Measurements from ENCODE around the gene STRN4. TPM values are rescaled to one million over a fixed set of nuclear protein-coding genes. Genes with fewer than 3 reads are reported as not detected.

Gene STRN4
- polyA plus RNA-seq, 4 donors: 78.5 to 94.7 (median 81.2) TPM

GRCh38 chr19:46726551-46726950 is 19.7 kb downstream of the STRN4 start:
- no peak for DNase-seq (ENCODE audit: low read depth in 4 of 4, low spot score in 3 of 4)

- no peak for DNase-seq (ENCODE audit: low read depth in 4 of 4, low spot score in 3 of 4)
Measured at GRCh38 chr19:46725859-46726393, 20.3 kb downstream of the STRN4 start.

GRCh38 chr19:46725036-46725820 is 21.0 kb downstream of the STRN4 start:
- no peak for DNase-seq (ENCODE audit: low read depth in 4 of 4, low spot score in 3 of 4)

- no peak for DNase-seq (ENCODE audit: low read depth in 4 of 4, low spot score in 3 of 4)
Measured at GRCh38 chr19:46724468-46724867, 21.8 kb downstream of the STRN4 start.

- no peak for DNase-seq (ENCODE audit: low read depth in 4 of 4, low spot score in 3 of 4)
Measured at GRCh38 chr19:46723471-46723870, 22.8 kb downstream of the STRN4 start.

- no peak for DNase-seq (ENCODE audit: low read depth in 4 of 4, low spot score in 3 of 4)
Measured at GRCh38 chr19:46723023-46723461, 23.2 kb downstream of the STRN4 start.

- no peak for DNase-seq (ENCODE audit: low read depth in 4 of 4, low spot score in 3 of 4)
Measured at GRCh38 chr19:46722421-46723022, 23.7 kb downstream of the STRN4 start.

GRCh38 chr19:46722004-46722380 is 24.3 kb downstream of the STRN4 start:
- no peak for DNase-seq (ENCODE audit: low read depth in 4 of 4, low spot score in 3 of 4)

GRCh38 chr19:46721269-46722003 is 24.8 kb downstream of the STRN4 start:
- DNase-seq (ENCODE audit: low read depth in 4 of 4, low spot score in 3 of 4): no peak

GRCh38 chr19:46720503-46721239 is 25.6 kb downstream of the STRN4 start:
- no peak for DNase-seq (ENCODE audit: low read depth in 4 of 4, low spot score in 3 of 4)

- no peak for DNase-seq (ENCODE audit: low read depth in 4 of 4, low spot score in 3 of 4)
Measured at GRCh38 chr19:46719629-46720502, 26.4 kb downstream of the STRN4 start.

GRCh38 chr19:46718934-46719622 is 27.2 kb downstream of the STRN4 start:
- no peak for DNase-seq (ENCODE audit: low read depth in 4 of 4, low spot score in 3 of 4)

- no peak for DNase-seq (ENCODE audit: low read depth in 4 of 4, low spot score in 3 of 4)
Measured at GRCh38 chr19:46718157-46718933, 27.9 kb downstream of the STRN4 start.

GRCh38 chr19:46717716-46718143 is 28.5 kb downstream of the STRN4 start:
- no peak for DNase-seq (ENCODE audit: low read depth in 4 of 4, low spot score in 3 of 4)

GRCh38 chr19:46717034-46717715 is 29.1 kb downstream of the STRN4 start, which contains the start of gene PRKD2:
TSS of gene PRKD2 (minus strand) at chr19:46717114. CDS start at chr19:46716370, 744 bp downstream.
- DNase-seq (ENCODE audit: low read depth in 4 of 4, low spot score in 3 of 4): peak in 3 of 4 donors; percentile 83 to 86 (median 83)

GRCh38 chr19:46716672-46717033 is 29.6 kb downstream of the STRN4 start:
- no peak for DNase-seq (ENCODE audit: low read depth in 4 of 4, low spot score in 3 of 4)

GRCh38 chr19:46715975-46716671 is 30.1 kb downstream of the STRN4 start:
- DNase-seq (ENCODE audit: low read depth in 4 of 4, low spot score in 3 of 4): no peak

All from right renal pelvis (tissue), 4 donors.